Kidney tubule cell (primary cell): Measurements from ENCODE around the gene CT45A7.
"Not testable (repeated sequence)": the region's sequence is repeated elsewhere in the genome, so short reads cannot be mapped to it uniquely, and the experiment has no call there.

ENCODE experiments used
- DNase-seq: peaks from one replicate; pipeline ENCODE4 v3.0.0-alpha.2; 2018; ENCODE audit warnings: low spot score

CT45A7 gene

GRCh38 chrX:135837180-135837579, at the start of gene CT45A7:
CT45A7 (minus strand) TSS chrX:135837280; CDS start chrX:135833533, 3,747 bp downstream.
- not testable (repeated sequence) for DNase-seq

- DNase-seq, result not testable (repeated sequence)
Measured at GRCh38 chrX:135882741-135883140, 45.7 kb upstream of the CT45A7 start.

- DNase-seq, result not testable (repeated sequence)
Measured at GRCh38 chrX:135871712-135872111, 34.6 kb upstream of the CT45A7 start, which contains the start of gene CT45A9. CT45A9 (minus strand) TSS chrX:135871812; CDS start chrX:135868061, 3,751 bp downstream.

GRCh38 chrX:135854438-135854837, 17.4 kb upstream of the CT45A7 start, which contains the start of gene CT45A8:
CT45A8 (minus strand) TSS chrX:135854538; CDS start chrX:135850783, 3,755 bp downstream.
- not testable (repeated sequence) for DNase-seq

- not testable (repeated sequence) for DNase-seq
Measured at GRCh38 chrX:135819912-135820311, 17.2 kb downstream of the CT45A7 start, which contains the start of gene CT45A2. CT45A2 (minus strand) TSS chrX:135820012; CDS start chrX:135816265, 3,747 bp downstream.

- DNase-seq, result not testable (repeated sequence)
Measured at GRCh38 chrX:135802687-135803086, 34.4 kb downstream of the CT45A7 start, which contains the start of gene CT45A6. CT45A6 (minus strand) TSS chrX:135802787; CDS start chrX:135798993, 3,794 bp downstream.

GRCh38 chrX:135785403-135785802, 51.7 kb downstream of the CT45A7 start, which contains the start of gene CT45A5:
CT45A5 (minus strand) TSS chrX:135785503; CDS start chrX:135781729, 3,774 bp downstream.
- not testable (repeated sequence) for DNase-seq
